Right lobe of liver (tissue), 4 donors: ENCODE data around the gene IL18BP.

Experiments used
- POLR2A ChIP-seq: fragments of 450-650 bp; IDR thresholded peaks from one replicate; pipeline ENCODE4 v1.6.1; 2017; ENCODE audit warnings: antibody characterized with exemption, mild to moderate bottlenecking
- TF ChIP-seq, protein P1 (sequence below), 4 donors: fragments of 200-600 bp in 3 of 4; fragments of 450-650 bp in 1 of 4; IDR thresholded peaks; one replicate each; pipeline versions ENCODE4 v1.5.1 to v1.8.0; 2016 to 2022; ENCODE audit warnings: antibody characterized with exemption in 4 of 4, mild to moderate bottlenecking in 2 of 4
- donor health status: DM: no; HTN: no; CAD: no.
- donor health status: DM: no; HTN: no; CAD: no.
- donor health status: DM: no; HTN: yes; CAD: no.

DNA sequence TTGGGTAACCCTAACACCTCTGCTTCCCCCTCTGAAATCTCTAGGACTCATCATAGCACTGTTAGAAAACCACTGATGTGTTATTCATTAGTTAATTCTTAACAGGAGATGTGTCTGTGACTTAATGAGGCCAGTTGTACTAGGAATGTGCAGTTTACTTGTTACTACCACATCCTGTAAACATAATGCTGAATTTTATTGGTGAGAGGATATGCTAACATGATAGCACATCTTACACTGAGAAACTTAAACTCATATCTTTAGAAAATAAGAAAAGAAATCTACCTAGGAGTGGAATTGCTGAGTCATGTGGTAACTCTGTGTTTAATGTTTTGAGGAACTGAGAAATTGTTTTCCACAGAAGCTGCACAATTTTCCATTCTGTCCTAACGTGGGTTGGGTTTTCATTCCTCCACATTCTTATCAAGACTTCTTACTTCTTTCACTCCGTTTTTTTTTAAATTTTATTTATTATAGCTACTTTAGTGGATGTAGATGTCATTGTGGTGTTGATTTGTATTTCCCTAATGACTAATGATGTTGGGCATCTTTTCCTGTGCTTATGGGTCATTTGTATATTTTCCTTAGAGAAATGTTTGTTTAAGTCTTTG lies 36.2 kb upstream of the IL18BP start:
- no peak for TF ChIP-seq POLR2A
- TF ChIP-seq, protein P1, sequence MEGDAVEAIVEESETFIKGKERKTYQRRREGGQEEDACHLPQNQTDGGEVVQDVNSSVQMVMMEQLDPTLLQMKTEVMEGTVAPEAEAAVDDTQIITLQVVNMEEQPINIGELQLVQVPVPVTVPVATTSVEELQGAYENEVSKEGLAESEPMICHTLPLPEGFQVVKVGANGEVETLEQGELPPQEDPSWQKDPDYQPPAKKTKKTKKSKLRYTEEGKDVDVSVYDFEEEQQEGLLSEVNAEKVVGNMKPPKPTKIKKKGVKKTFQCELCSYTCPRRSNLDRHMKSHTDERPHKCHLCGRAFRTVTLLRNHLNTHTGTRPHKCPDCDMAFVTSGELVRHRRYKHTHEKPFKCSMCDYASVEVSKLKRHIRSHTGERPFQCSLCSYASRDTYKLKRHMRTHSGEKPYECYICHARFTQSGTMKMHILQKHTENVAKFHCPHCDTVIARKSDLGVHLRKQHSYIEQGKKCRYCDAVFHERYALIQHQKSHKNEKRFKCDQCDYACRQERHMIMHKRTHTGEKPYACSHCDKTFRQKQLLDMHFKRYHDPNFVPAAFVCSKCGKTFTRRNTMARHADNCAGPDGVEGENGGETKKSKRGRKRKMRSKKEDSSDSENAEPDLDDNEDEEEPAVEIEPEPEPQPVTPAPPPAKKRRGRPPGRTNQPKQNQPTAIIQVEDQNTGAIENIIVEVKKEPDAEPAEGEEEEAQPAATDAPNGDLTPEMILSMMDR (IDR thresholded peaks at IDR 0.05): no peak
